OCI-LY7 (cell line): ENCODE results near the gene PSMD3. TPM values are rescaled to one million over a fixed set of nuclear protein-coding genes. Genes with fewer than 3 reads are reported as not detected.

Experiments used
- BruUV-seq: library from RNA; stranded (reverse); fragments of 400-500 nt; replicated peaks from 2 replicates; lab custom pipeline; 2021; lab: Mats Ljungman, UMichigan
- CTCF ChIA-PET: fragments of 300-600 bp; sonication (Branson Sonifier 250); formaldehyde crosslinking; loops from one replicate; lab custom pipeline; 2022; ENCODE audit warnings: antibody characterized with exemption; ENCODE audit not compliant: unreplicated experiment; lab: Charles Lee
- POLR2A ChIA-PET: fragments of 300-600 bp; sonication (Branson Sonifier 250); formaldehyde crosslinking; loops from one replicate; lab custom pipeline; 2022; ENCODE audit warnings: antibody characterized with exemption; lab: Charles Lee
- DNase-seq: peaks from one replicate; pipeline ENCODE4 v3.0.0-alpha.2; 2015; ENCODE audit warnings: low spot score
- H2AFZ ChIP-seq: fragments of 200-600 bp; sonication (generic), shearing (Covaris generic); 2 replicates; pipeline ENCODE4 v1.6.1; 2014; ENCODE audit warnings: mild to moderate bottlenecking, antibody characterized with exemption, low read length, moderate library complexity
- H3K27ac ChIP-seq: fragments of 200-600 bp; sonication (generic); 2 replicates; pipeline ENCODE4 v1.5.1; 2014; ENCODE audit warnings: mixed run types, low read depth, mild to moderate bottlenecking, moderate library complexity, low read length, inconsistent platforms; ENCODE audit not compliant: poor library complexity, severe bottlenecking
- H3K36me3 ChIP-seq: fragments of 200-600 bp; sonication (generic); 2 replicates; pipeline ENCODE4 v1.6.1; 2014; ENCODE audit warnings: mild to moderate bottlenecking, antibody characterized with exemption, low read length, moderate library complexity, mixed read lengths; ENCODE audit not compliant: insufficient read depth
- H3K4me1 ChIP-seq: fragments of 200-600 bp; sonication (generic); 2 replicates; pipeline ENCODE4 v1.5.1; 2014; ENCODE audit warnings: mild to moderate bottlenecking, low read length; ENCODE audit not compliant: insufficient read depth, poor library complexity, severe bottlenecking
- H3K4me2 ChIP-seq: fragments of 200-600 bp; sonication (generic); 2 replicates; pipeline ENCODE4 v1.6.1; 2014; ENCODE audit warnings: mild to moderate bottlenecking, low read length
- H3K4me3 ChIP-seq: fragments of 200-600 bp; sonication (generic); 2 replicates; pipeline ENCODE4 v1.5.1; 2014; ENCODE audit warnings: mild to moderate bottlenecking, low read depth, low read length; ENCODE audit not compliant: poor library complexity, severe bottlenecking
- H3K79me2 ChIP-seq: fragments of 200-600 bp; sonication (generic); 2 replicates; pipeline ENCODE4 v1.6.1; 2016; ENCODE audit warnings: low read depth, mild to moderate bottlenecking, low read length, moderate library complexity, mixed read lengths; ENCODE audit not compliant: insufficient read depth
- H3K9me2 ChIP-seq: fragments of 200-600 bp; sonication (generic); 2 replicates; pipeline ENCODE4 v1.6.1; 2016; ENCODE audit warnings: mild to moderate bottlenecking, low read length, mixed read lengths; ENCODE audit not compliant: insufficient read depth
- H3K9me3 ChIP-seq: fragments of 200-600 bp; sonication (generic); 2 replicates; pipeline ENCODE4 v1.6.1; 2014; ENCODE audit warnings: mild to moderate bottlenecking, mixed run types, low read length, mixed read lengths
- H4K20me1 ChIP-seq: fragments of 200-600 bp; sonication (generic); 2 replicates; pipeline ENCODE4 v1.6.1; 2014; ENCODE audit warnings: mild to moderate bottlenecking, antibody characterized with exemption, low read length, moderate library complexity, mixed read lengths; ENCODE audit not compliant: insufficient read depth
- CTCF ChIP-seq: fragments of 200-600 bp; sonication (generic); conservative IDR thresholded peaks from 2 replicates; pipeline ENCODE4 v1.5.1; 2014; ENCODE audit warnings: mild to moderate bottlenecking, antibody characterized with exemption, low read length, moderate library complexity, mixed read lengths
- EZH2phosphoT487 ChIP-seq: fragments of 200-600 bp; sonication (generic); IDR thresholded peaks from 2 replicates; pipeline ENCODE4 v1.6.1; 2018; ENCODE audit warnings: low read depth, borderline replicate concordance, mild to moderate bottlenecking, mixed run types, antibody characterized with exemption, low read length, moderate library complexity, mixed read lengths
- intact Hi-C: fragments of 100-400 bp; cut with micrococcal nuclease; formaldehyde crosslinking; loops from one replicate; pipeline ENCODE4 v1.10.0; 2022; ENCODE audit not compliant: unreplicated experiment
- total RNA-seq, 2 experiments: library from RNA; depleted of rRNA in 1 of 2; stranded (reverse); fragments of >200 nt in 1 of 2; shearing (Covaris generic) in 1 of 2; gene quantifications; 2 replicates each; pipeline ENCODE4 v1.2.3, GENCODE V29; 2014 to 2022

PSMD3 gene
- total RNA-seq, 2 experiments from 2014 or later = 149 to 150 TPM

GRCh38 chr17:40028595-40028994 lies 48.0 kb downstream of the PSMD3 start:
- ChIA-PET CTCF (no interaction called here), POLR2A (interaction anchor here (0.6 kb wide), 1 partner anchor 163 kb away, joined by 3 read pairs; no protein-coding TSS in a partner anchor)
- Histone ChIP-seq H3K9me3 (no peaks in the 10 kb centered on the region), H3K27ac (no peak overlapping the region), H2AFZ (no peak overlapping the region), H4K20me1 (no peaks in the 10 kb centered on the region), H3K4me1 (no peaks in the 10 kb centered on the region), H3K4me3 (no peak overlapping the region), H3K36me3 (peaks cover 74% of the 10 kb centered on the region), H3K9me2 (no peaks in the 10 kb centered on the region), H3K4me2 (no peak overlapping the region), H3K79me2 (no peaks in the 10 kb centered on the region)
- intact Hi-C loops = loop anchor here (5.0 kb wide), 1 partner anchor 49 kb away; no protein-coding TSS in a partner anchor
- DNase-seq = no peak
- no TSS peak for BruUV-seq
- TF ChIP-seq CTCF (no peak), EZH2phosphoT487 (no peak)

- H3K4me3 ChIP-seq = no peak overlapping the region
- H3K79me2 ChIP-seq = no peaks in the 10 kb centered on the region
- intact Hi-C loops = no loop called here
- H3K36me3 ChIP-seq = peaks cover 69% of the 10 kb centered on the region
- H3K4me1 ChIP-seq = no peaks in the 10 kb centered on the region
- TF ChIP-seq CTCF (no peak), EZH2phosphoT487 (no peak)
- H3K4me2 ChIP-seq = no peak overlapping the region
- ChIA-PET CTCF (no interaction called here), POLR2A (no interaction called here)
- H4K20me1 ChIP-seq = no peaks in the 10 kb centered on the region
- BruUV-seq = no TSS peak
- H3K9me2 ChIP-seq = no peaks in the 10 kb centered on the region
- no peaks in the 10 kb centered on the region for H3K9me3 ChIP-seq
- no peak overlapping the region for H3K27ac ChIP-seq
- no peak overlapping the region for H2AFZ ChIP-seq
- DNase-seq = no peak
Measured at GRCh38 chr17:40031706-40032105, 51.1 kb downstream of the PSMD3 start.
